GM19395 (cell line): ENCODE results near the gene PCDH9.

Experiments used
- ATAC-seq: cut with Tn5 transposase; IDR thresholded peaks from one replicate; pipeline ENCODE4 v1.9.1; 2021; ENCODE audit warnings: mild to moderate bottlenecking, moderate library complexity; ENCODE audit not compliant: unreplicated experiment

The PCDH9 gene

DNA sequence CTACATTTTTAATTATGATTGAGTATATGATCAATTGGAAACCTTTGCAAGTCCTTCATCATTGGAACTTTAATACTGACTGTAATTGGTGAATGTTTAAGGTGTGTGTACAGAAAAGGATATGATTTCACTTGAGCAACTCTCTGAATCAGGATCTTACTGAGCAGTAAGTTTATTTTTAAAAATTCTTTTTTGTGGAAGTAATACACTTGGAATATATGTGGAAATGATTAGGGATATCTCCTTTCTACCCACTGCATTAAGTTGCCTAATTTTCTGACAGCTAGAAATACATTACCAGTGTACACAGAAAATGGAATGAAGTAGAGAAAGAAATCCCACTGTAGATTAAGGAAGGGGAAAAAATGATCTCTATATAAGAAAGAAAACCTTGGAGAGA, 865.8 kb downstream of the PCDH9 start:
- no peak for ATAC-seq

DNA sequence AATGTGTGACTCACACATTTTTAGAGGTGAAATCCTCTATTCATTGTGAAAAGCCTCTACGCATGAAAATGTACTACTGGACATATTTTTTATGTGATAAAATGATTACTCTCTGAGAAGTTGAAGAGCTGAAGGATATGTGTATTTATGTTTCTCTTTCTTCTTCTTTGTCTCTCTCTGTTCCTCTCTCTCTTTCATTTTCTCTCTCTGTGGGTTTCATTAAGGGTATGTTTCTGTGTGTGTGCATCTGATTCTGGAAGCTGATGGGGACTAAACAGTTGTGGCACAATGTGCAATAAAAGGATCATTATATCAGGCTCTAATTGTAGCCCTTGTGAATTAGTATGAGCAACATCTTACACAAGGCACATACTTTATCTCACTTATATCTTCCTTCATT, 867.7 kb downstream of the PCDH9 start:
- peak; percentile 65 for ATAC-seq

DNA sequence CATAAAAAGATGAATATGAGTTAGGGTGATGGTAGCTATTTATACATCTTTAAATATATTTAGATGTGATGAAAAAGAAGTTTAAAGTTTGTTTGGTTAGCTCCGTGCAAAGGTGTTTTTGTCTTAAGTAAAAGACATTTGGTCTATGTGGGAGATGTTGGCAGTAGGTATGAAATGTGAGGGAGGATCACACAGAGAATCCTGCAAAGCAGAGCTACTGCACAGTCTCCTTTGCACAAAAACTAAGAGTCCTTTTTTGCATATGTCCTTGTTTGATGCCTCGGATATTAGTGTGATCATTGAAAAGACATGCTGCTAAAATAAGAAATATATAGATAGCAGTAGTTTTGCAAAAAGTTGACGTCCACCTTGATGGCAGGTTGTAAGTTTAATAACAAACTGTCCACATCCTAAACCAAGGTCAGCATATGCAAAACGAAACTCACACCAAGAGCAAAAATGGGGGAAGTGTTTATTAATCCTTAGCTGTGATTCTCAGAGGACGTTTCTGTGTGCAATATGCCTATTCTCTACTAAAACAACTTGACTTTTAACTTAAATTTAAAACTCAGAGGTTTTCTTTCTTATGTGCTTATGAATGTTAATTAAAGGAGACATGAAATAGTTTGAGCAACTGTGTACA, 870.1 kb downstream of the PCDH9 start:
- peak; percentile 55 for ATAC-seq

DNA sequence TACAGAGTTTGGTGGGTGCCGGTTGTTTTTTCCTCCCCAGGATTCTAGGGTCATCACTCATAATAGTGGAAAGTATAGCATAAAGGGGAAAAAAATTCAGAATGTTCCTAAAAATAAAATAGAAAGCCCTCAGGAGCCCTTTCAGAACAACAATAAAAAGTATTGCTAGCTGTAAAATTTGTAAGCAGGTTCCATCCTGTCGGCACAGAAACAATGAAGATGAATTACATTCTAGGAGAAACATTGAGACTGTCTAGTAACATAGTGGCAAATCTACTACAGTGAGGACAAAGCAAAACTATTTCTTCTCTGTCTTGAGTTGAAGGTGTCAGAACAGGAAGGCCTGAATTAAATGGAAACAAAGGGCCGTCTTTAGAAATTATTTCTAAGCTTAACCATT, 870.7 kb downstream of the PCDH9 start:
- ATAC-seq, result no peak

DNA sequence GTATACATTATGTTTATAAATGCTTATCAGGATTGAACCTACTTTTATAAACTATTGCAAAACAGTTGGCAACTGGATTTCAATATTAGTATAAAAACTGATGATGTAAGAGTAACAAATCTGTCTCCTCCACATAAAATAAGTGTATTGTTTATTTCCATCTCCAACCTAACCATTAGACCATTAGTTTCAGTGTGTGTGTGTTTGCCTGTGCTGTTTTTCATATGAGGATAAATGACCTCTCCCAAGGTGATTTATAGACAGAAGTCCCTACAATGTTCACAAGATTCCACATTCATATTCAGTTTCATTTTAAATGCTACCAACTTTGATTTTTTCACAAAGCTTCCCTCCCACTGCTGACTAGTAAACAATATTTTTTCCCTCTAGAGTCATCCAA, 871.6 kb downstream of the PCDH9 start:
- no peak for ATAC-seq

DNA sequence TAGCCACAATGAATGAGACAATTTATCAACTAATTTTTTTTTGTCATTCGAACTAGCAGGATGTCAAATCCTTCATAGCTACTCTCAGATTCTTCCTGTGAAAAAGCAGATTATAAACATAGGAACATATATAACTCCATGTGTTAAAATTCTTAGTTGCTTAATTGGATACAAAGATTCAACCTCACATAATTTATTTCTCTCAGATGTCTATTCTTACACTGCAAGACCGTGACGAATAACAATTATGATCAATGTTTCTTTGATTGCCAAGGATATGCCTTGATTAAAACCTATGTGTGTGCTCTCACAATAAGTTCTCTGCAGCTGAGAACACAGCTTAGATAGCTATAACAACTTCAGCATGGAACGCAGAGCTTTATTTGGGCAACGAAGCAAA, 872.7 kb downstream of the PCDH9 start:
- no peak for ATAC-seq

DNA sequence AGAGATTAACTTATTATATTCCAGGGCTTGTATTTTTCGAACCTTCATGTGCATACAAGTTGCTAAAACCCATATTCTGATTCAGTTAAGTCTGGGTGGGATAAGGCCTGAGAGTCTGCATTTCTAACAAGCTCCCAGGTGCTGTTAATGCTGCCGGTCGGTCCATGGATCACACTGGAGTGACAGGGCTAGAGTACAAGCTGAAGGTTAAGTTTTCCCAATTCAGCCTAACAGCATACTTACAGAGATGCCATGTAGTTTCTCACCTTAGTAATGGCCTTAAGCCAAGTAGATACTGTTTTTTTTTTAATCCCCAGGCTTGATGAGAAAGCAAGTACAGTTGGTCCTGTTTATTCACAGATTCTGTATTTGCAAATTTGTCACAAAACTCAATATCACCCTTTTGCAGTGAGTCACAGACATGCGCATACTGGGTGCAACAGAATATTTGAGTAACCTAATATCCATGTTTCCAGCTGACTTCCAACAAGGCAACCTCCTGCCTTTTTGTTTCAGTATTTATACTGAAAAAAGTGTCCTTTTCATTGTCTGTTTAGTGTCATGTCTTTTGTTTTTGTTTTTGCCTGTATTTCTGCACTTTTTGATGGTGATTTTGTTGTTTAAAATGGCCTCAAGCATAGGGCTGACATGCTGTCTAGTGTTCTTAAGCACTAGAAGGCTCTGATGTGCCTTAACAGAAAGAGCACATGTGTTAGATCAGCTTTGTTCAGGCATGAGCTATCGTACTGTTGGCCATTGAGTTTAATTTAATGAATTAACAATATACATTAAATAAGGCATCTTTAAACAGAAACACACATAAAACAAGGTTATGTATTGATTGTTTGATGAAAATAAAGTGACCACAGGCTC, 875.0 kb downstream of the PCDH9 start:
- no peak for ATAC-seq

DNA sequence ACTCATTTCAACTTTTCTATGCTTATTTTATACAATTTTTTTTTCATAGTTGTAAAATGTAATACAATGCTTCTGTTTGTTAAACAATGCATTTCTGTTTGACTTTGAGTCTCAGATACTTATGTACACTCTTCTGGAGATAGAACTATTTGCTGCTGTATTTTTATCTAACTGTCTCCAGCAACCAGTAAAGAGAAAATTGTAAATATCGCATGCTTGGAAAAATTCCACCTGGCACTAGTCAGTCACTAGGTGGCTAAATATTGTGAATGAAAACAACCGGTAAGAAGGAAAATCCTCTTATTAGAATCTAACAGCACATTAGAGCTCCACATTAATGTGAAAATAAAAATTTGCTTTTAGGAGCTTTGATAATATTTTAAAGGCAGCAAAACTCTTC, 876.5 kb downstream of the PCDH9 start:
- ATAC-seq, result no peak

DNA sequence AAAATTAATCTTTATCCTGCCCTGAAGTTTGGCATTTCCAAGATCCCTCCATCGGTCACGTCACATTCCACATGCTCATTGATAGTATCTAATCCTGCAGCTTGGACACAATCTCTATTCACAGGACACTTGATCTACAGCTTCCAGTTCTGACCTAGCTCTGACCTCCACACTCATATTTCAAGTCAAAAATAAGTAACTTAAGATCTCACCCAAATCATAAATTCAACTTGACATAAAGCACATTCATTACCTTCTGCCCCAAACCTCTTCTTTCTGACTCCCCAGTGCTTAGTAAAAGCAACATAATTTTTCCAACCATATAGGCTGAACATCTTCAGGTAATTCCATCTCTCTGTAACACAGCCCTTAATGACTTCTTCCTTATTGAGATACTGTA, 880.2 kb downstream of the PCDH9 start:
- ATAC-seq, result no peak

DNA sequence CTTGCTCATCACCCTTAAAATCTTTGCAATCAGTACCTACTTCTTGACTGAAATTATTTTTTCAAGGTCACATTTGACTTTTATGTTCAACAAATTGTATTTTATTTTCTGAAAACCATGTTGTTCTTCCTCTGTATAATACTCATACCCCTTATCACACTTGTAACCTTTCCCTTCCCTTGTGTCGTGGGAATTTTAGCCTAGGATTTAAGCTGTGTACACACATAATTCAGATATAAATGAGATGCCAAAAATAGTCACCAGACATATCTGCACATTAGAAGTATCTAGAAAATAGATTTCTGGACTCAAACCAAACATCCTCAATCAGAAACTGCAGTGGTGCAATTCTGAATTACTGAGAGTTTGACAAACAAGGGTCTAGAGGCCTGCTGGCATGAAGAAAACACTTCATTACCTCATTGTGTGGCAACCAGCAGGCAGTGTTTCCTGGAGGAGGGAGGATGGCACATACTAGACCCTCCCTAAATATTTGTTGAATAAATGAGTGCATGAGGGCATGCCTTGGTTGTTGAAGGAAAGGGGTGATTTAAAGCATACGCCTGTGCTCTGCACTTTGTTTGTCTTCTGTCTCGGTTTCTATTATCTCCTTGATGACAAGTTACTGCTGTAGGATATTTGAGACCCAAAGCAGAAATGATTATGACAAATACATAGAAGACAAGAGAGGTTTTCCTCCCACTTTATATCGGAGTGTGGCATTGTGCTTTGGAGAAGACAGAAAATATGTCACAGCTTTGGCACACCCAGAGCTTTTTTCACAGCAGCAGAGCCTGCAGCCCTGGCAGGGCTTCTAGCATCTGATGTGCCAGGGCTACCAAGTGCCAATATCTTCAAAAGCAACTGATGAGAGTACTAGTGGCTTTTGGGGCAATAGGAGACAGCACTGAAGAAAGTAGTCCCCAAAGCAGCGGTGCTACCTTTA, 881.1 kb downstream of the PCDH9 start:
- no peak for ATAC-seq

DNA sequence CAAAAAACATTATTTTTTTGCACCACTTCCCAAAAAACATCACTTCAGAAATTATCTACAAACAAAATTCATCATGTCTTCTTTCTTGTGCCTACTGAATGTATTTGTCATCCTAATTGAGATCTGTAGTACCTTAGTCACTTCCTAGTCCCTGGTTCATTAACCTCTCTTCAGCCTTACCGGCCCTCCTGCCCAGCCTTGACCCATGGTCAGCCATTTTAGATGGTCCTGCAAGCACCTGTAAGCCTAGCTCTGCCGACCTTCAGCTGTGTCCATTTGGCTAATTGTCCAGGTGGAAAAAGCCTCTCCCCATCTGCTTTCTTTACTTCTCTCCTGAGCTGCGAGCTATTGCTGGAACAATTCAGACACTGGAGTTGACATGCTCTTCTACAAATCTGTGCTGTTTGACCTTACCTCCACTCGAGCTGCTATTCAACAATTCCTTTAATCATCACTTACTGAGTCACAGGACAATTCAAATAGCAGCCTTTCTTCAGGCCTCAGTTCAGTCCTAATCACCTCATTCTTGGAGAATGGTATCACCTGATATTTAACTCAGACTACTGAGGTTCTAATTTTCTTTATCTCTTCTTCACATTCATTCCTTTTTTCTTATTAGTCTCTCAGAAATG, 882.5 kb downstream of the PCDH9 start:
- no peak for ATAC-seq

DNA sequence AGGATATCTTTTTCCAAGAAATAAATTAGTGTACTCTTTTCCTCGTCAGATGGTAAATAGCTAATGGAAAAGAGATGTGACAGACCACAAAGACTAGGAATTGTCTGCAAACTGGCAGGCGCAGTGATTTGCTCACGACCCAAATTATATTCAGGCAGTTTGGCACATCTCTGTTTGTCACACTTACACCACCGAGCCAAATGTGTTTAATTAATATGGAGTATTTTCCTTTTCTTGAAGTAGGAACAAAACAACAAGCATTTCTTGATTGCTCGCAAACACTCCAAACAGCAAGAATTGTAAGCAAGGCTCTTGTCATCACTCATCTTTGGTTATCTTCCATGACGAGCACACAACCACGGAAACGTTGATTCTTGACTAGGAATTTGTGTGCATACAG, 884.2 kb downstream of the PCDH9 start:
- ATAC-seq, result no peak

DNA sequence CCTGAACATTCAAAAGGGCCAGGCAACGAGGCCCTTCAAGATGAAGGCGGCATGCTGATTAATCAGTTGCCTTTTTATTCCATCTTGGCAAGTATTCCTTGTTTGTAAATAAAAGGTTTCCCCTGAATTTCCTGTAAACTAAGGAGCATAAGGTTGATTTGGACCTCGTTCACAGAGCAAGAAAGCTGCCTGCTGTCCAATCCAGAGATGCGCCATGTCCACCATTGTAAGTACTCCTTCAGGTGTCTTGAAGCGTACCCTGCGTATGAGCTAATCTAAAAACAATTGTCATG, 884.7 kb downstream of the PCDH9 start:
- ATAC-seq, result no peak

DNA sequence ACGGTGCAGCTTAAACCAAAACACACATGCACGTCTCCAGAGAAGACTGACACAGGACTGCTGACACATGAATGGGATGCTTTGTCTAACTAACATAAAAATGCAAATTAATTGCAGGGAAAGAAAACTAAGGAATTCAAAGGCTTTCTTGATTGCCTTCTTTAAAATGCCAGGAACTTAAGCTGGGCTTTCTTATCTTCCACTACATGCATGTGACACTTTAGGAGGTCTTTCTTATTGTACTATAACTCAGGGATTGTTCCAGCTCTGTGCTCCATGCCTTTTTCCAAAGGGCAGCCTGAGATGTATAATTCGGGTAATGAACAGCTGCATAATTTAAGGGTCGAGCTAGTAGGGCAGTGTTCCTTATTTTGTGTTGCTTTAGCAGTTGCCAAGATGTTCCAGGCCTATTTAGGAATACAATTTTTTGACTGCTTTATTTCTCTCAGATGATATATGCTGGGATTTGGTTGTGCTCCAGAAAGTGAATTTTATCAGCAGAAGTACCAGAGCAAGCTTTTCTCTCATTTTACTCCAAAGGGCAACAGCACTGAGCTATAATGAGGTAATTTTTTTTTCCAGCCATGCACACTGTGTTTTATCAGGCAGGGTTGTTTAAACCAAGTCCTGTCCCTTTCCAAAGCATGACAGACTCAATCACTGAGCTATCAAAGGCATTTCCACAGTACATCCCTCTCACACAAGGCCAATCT, 885.2 kb downstream of the PCDH9 start:
- no peak for ATAC-seq

DNA sequence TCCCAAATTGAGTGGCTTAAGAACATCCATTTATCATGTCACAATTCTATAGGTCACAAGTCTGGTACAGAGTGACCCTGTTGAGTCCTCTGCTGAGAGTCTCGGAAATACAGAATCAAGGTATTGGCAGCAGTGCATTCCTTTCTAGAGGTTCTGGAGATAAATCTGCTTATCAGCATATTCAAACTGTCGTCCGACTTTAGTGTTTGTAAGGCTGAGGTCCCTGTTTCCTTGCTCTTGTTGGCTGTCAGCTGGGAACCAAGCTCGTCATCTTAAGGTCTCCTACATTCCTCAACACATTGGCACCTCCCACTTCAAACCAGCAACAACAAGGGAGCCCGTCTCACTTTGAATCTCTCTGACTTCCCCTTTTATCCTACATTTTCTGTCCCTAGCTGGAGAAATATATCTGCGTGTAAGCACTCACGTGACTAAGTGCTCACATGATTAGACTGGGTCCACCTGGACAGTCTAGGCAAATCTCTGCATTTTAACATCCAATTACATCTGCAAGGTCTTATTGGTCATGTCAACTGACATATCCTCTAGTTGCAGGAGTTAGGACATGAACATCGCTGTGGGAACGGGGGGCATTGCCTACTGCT, 886.8 kb downstream of the PCDH9 start:
- ATAC-seq, result no peak

DNA sequence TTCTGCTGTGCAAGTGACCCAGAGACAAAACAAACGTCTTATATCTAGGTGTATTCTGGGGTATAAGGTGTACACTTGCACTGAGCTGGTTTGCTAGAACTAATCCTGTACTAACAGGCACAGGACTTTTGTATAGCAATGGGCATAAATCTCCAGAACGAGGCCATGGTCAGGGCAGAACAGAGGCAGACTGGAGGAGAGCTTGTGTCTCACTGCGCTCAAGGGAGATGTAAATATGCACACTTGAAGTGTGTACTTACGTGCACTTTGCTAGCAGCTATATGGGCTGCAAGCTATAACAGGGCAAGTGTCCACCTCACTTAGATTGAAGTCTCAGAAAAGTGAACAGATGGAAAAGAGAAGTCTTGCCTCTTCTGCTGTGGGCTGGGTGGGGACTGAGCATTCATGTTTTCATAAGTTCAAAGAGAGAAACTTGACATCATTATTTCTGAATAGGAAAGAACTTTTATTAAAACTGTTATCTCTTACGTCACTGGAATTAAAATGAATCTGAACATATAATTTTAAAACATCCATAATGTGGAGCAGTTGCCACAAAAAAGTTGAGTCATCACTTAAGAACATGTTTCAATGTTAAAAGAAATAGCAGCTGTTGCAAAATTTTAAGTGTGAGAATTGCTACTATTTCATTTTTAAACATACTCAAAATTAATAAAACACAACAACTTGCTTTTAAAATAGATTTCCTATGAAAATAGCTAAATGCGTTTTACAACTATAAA, 888.3 kb downstream of the PCDH9 start:
- ATAC-seq, result no peak

DNA sequence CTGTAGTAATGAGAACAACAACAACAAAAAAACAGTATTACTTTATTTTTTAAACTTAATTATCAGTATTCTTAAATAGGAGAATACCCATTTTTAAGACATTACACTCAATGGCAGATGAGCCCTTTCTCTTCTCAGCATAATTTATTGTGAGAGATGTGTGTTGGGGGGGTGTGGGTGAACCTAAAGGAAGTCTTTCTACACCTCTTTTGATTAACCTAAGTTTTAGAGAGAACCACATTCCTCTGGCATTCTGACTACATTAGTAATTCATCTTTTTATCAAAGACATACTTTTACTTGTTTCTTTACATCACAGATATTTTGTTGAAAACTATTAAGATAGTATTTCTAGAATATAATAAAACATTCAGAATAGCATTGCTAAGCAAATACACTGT, 890.9 kb downstream of the PCDH9 start:
- ATAC-seq, result no peak

DNA sequence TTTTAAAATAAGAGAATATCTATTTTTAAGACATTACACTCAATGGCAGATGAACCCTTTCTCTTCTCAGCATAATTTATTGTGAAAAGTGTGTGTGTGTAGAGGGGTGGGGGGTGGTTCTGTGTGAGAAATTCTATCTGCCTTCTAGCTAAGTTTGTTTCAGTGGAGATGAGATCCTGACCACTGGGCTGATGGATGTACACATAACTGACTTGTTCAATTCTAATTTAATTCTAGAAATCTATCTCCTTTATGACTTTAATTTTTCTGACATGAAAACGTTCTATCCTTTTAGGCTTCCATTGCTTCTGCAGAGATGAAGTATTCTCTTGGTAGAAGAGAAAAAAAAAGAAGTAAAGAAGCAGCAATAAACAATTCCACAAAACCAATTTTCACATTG, 891.6 kb downstream of the PCDH9 start:
- ATAC-seq, result no peak

DNA sequence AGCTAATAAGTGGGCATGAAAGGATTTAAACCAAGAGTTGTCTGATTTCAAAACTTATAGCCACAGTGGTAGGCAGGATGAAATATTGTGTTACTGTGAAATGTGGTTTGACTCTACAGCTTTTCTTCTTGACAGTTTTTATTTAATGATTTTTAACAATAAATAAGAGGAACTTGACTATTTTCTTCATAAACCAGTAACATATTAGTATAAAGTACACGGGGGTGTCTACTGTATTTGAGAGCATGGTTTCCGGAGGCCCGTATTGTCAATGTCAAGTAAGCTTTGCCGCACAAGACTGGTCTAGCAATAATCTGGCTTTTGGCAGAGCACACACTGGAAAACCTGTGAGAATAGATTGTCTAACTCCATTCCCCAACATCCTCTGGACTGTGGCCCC, 894.5 kb downstream of the PCDH9 start:
- ATAC-seq, result no peak
